ENCODE measurements around the gene NXNL1. TPM values are rescaled to one million over a fixed set of nuclear protein-coding genes. Genes with fewer than 3 reads are reported as not detected.

The NXNL1 gene
- total and polyA plus RNA-seq, 2 experiments from 2014 or later: not detected

DNA sequence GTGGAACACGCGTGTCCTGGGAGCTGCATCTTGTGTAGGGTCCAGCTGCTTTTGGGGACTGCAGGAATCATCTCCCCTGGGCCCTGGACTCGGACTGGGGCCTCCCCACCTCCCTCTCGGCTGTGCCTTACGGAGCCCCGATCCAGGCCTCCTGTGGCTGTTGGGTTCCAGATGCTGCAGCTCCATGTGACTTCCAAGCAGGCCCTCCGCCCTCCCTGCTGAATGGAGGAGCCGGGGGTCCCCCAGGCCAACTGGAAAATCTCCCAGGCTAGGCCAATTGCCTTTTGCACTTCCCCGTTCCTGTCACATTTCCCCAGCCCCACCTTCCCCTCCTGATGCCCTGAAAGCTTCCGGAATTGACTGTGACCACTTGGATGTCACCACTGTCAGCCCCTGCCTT lies 44.5 kb upstream of the NXNL1 start:
- Mint-ChIP-seq H3K27ac (no peak overlapping the region; the same call in 1 of the 2 replicates), H3K27me3 (ENCODE audit: insufficient read depth, low read depth, poor library complexity) (peaks cover 9% of the 10 kb centered on the region), H3K4me3 (no peak overlapping the region), H3K9me3 (no peaks in the 10 kb centered on the region), H3K36me3 (ENCODE audit: low read depth) (0 out of 3 replicates have a peak, but pooled peaks cover 3% of the 10 kb centered on the region), H3K4me1 (peaks cover 2% of the 10 kb centered on the region; the same call in 1 of the 3 replicates)
- peaks cover 12% of the 10 kb centered on the region for H3K79me2 ChIP-seq (replicated peaks; ENCODE audit: insufficient read depth)
- H3K36me3 ChIP-seq (ENCODE audit: insufficient read depth): no peaks in the 10 kb centered on the region
- peaks cover 4% of the 10 kb centered on the region for H3K4me1 ChIP-seq (ENCODE audit: insufficient read depth)
- H4K20me1 ChIP-seq (replicated peaks; ENCODE audit: insufficient read depth): no peaks in the 10 kb centered on the region
- no peaks in the 10 kb centered on the region for H3K27me3 ChIP-seq (ENCODE audit: insufficient read depth)
- no peak overlapping the region for H3K27ac ChIP-seq (ENCODE audit: low read depth)
- no peak for TF ChIP-seq JUNB (IDR thresholded peaks at IDR 0.05; ENCODE audit: unreplicated experiment)
- TF ChIP-seq REST (IDR thresholded peaks at IDR 0.05; ENCODE audit: unreplicated experiment): no peak
- no peak for TF ChIP-seq ZNF331 (CRISPR knock-in tag; IDR thresholded peaks at IDR 0.05; ENCODE audit: low read depth)
- no peak for TF ChIP-seq ZNF114 (CRISPR knock-in tag; IDR thresholded peaks at IDR 0.05)
- TF ChIP-seq, protein P1, sequence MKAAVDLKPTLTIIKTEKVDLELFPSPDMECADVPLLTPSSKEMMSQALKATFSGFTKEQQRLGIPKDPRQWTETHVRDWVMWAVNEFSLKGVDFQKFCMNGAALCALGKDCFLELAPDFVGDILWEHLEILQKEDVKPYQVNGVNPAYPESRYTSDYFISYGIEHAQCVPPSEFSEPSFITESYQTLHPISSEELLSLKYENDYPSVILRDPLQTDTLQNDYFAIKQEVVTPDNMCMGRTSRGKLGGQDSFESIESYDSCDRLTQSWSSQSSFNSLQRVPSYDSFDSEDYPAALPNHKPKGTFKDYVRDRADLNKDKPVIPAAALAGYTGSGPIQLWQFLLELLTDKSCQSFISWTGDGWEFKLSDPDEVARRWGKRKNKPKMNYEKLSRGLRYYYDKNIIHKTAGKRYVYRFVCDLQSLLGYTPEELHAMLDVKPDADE (IDR thresholded peaks at IDR 0.05): no peak
- no peak for TF ChIP-seq NANOG (IDR thresholded peaks at IDR 0.05; ENCODE audit: borderline replicate concordance)
- TF ChIP-seq, protein P2, sequence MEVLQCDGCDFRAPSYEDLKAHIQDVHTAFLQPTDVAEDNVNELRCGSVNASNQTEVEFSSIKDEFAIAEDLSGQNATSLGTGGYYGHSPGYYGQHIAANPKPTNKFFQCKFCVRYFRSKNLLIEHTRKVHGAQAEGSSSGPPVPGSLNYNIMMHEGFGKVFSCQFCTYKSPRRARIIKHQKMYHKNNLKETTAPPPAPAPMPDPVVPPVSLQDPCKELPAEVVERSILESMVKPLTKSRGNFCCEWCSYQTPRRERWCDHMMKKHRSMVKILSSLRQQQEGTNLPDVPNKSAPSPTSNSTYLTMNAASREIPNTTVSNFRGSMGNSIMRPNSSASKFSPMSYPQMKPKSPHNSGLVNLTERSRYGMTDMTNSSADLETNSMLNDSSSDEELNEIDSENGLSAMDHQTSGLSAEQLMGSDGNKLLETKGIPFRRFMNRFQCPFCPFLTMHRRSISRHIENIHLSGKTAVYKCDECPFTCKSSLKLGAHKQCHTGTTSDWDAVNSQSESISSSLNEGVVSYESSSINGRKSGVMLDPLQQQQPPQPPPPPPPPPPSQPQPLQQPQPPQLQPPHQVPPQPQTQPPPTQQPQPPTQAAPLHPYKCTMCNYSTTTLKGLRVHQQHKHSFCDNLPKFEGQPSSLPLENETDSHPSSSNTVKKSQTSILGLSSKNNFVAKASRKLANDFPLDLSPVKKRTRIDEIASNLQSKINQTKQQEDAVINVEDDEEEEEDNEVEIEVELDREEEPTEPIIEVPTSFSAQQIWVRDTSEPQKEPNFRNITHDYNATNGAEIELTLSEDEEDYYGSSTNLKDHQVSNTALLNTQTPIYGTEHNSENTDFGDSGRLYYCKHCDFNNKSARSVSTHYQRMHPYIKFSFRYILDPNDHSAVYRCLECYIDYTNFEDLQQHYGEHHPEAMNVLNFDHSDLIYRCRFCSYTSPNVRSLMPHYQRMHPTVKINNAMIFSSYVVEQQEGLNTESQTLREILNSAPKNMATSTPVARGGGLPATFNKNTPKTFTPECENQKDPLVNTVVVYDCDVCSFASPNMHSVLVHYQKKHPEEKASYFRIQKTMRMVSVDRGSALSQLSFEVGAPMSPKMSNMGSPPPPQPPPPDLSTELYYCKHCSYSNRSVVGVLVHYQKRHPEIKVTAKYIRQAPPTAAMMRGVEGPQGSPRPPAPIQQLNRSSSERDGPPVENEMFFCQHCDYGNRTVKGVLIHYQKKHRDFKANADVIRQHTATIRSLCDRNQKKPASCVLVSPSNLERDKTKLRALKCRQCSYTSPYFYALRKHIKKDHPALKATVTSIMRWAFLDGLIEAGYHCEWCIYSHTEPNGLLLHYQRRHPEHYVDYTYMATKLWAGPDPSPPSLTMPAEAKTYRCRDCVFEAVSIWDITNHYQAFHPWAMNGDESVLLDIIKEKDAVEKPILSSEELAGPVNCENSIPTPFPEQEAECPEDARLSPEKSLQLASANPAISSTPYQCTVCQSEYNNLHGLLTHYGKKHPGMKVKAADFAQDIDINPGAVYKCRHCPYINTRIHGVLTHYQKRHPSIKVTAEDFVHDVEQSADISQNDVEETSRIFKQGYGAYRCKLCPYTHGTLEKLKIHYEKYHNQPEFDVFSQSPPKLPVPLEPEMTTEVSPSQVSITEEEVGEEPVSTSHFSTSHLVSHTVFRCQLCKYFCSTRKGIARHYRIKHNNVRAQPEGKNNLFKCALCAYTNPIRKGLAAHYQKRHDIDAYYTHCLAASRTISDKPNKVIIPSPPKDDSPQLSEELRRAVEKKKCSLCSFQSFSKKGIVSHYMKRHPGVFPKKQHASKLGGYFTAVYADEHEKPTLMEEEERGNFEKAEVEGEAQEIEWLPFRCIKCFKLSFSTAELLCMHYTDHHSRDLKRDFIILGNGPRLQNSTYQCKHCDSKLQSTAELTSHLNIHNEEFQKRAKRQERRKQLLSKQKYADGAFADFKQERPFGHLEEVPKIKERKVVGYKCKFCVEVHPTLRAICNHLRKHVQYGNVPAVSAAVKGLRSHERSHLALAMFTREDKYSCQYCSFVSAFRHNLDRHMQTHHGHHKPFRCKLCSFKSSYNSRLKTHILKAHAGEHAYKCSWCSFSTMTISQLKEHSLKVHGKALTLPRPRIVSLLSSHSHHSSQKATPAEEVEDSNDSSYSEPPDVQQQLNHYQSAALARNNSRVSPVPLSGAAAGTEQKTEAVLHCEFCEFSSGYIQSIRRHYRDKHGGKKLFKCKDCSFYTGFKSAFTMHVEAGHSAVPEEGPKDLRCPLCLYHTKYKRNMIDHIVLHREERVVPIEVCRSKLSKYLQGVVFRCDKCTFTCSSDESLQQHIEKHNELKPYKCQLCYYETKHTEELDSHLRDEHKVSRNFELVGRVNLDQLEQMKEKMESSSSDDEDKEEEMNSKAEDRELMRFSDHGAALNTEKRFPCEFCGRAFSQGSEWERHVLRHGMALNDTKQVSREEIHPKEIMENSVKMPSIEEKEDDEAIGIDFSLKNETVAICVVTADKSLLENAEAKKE (CRISPR knock-in tag; IDR thresholded peaks at IDR 0.05): no peak
- no peak for TF ChIP-seq EZH2 (IDR thresholded peaks at IDR 0.05; ENCODE audit: low read depth, unreplicated experiment)
- no peak for TF ChIP-seq STAT1 (IDR thresholded peaks at IDR 0.05; ENCODE audit: unreplicated experiment)
- no peak for TF ChIP-seq CTCF (conservative IDR thresholded peaks at IDR 0.05; ENCODE audit: low read depth in 2 of 2)
- TF ChIP-seq EZH2phosphoT487 (IDR thresholded peaks at IDR 0.05; ENCODE audit: unreplicated experiment): no peak
- no peak for TF ChIP-seq POLR2AphosphoS5 (IDR thresholded peaks at IDR 0.05; ENCODE audit: low read depth)
- TF ChIP-seq CREB1 (CRISPR knock-in tag; IDR thresholded peaks at IDR 0.05; ENCODE audit: low read depth): no peak
- no peaks in the 10 kb centered on the region for H3K9me2 ChIP-seq (ENCODE audit: insufficient read depth)
- DNase-seq (ENCODE audit: low spot score): no peak
- H3F3A ChIP-seq (replicated peaks; ENCODE audit: low read depth): peaks cover 1% of the 10 kb centered on the region; the same call in 1 of the 2 replicates
- H2AFZ ChIP-seq: no peak overlapping the region
- H3K4me3 ChIP-seq: no peak overlapping the region
- H3K4me2 ChIP-seq: no peak overlapping the region
- no peak for ATAC-seq
